A549 treated with Mapracorat at 1 μM for 4 hours (cell line): ENCODE results near the gene HEXIM2. TPM values are rescaled to one million over a fixed set of nuclear protein-coding genes. Genes with fewer than 3 reads are reported as not detected.

Experiments used
- total RNA-seq: library from RNA; stranded (reverse); fragments of 200-300 nt; extraction: Qiagen RNA extraction; gene quantifications from 5 replicates; pipeline ENCODE4 v1.2.3, GENCODE V29; 2022

Gene HEXIM2, protein sequence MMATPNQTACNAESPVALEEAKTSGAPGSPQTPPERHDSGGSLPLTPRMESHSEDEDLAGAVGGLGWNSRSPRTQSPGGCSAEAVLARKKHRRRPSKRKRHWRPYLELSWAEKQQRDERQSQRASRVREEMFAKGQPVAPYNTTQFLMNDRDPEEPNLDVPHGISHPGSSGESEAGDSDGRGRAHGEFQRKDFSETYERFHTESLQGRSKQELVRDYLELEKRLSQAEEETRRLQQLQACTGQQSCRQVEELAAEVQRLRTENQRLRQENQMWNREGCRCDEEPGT
- total RNA-seq: 12.6 to 19.7 TPM (median 13.9 TPM) in 5 replicates

DNA sequence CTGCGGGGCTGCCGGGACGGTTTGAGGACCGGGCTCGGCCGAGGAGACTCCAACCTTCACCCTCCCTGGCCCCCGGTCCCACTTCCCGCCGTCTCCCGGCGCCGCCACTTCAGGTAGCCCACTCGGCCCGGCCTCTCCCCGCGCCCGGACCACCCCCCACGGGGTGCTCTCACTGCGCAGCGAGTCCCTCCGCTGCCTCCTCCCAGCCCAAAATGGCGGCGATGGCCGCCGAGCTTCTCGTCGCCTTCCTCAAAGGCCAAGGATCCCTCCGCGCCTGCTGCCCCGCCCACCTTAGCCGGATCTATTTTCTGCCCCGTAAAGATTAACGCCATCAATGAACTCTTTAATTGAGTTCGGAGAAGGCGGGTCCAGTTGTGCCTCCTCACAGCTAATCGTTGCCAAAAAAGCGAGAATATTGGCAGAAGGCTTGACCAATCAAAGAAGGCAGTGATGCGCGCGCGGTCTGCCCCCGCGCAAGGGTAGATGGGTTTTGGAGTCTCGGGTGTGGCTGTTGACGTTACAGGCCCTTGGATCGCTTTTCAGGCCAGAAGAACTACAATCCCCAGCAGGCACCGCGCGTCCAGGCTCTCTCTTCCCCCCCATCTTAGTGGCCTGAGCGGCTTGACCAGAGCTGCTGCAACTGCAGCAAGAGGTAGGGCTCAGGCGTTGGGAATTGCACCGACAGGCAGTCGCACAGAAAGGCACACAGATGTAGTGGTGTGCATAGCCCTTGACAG is at the start of gene HEXIM2:
Gene HEXIM2, plus strand, starts transcription at position 588 of the 737 bp plus-strand sequence. CDS start 919 bp downstream, outside the sequence.

DNA sequence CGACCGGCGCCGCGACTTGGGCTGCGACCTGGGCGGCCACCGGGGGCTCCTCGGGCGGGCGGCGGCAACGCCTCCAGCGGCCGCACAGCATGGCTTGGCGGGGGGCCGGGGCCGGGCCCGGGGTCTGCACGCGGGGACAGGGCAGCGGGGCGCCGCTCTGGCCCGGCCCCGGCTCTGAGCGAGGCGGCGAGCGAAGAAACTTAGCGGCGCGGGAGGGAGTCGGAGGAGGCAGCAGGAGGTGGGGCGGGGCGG is 29.4 kb upstream of the HEXIM2 start, which contains the start of gene PLCD3:
Gene PLCD3, minus strand, starts transcription at position 196 of the 252 bp plus-strand sequence. Its CDS starts 105 bp downstream, at position 91.

DNA sequence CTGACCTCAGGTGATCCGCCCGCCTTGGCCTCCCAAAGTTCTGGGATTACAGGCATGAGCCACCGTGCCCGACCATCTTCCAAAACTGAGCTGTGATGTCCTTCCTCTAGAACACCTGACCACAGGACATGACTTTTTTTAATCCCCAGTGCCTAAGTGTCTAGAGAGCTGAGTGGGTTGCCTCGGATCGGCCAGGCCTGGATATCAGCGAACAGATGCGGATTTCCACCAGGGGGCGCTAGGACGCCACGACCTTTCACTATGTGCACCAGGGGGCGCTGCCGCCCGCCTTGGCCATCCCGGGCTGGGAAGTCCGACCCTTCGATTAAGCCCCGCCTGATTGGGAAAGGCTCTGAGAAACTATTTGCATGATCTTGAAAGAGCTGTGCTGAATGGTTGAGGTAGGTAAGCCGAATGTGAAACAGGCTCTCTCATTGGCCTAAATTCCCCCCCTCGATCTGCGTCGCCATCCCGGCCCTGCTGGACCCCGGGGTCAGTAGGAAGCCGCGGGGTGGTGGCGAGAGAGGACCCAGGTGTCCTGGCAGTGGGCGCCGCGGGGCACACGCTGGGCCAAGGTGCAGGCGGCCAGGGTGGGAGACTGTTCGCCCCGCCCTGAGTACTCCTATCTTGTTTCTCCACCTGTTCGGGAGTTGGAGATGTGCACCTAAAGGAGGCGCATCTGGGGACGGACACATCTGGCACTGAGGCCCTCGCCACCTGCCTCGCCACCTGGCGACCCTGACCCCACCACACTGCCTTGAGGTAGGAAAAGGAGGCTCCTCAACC is 26.3 kb upstream of the HEXIM2 start, which contains the start of gene ACBD4:
Gene ACBD4, plus strand, starts transcription at position 496 of the 786 bp plus-strand sequence. CDS start 458 bp downstream, outside the sequence.

DNA sequence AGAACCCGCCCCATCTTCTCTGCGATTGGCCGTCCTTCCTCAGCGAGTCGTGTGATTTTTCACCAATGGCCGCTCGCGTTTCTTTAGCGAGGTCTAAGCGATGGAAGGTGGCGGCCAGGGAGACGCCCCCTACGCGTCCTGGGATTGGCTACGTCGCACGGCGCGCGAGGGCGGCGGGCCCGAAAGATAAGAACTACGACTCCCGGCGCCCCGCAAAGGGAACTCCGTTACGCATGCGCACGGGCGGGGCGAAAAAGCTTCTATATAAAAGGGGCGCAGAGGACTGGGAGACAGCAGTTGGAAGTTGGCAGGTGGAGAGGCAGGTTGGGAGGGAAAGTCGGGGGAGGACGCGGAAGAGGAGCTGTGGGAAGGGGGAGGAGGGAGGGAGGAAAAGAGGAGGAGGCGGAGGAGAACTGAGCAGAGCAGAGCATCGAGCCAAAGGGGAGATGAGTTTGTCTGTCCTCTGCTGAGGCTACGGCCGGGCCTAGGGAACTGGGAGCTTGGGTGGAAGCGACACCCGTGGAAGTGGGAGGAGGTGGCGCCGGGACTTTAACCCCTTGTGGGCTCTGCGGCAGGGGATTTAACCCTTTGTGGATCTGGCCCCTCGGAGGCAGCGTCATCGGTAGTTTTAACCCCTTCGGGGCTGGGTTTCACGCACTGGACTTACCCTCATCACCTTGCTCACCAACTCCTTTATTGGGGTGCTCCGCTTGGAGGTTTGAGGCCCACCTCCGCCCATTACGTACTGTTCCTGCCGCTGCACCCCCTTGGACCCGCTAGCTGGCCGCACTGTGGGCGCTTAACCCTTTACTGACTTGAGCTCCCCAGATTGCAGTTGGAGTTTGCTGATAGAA is 13.3 kb upstream of the HEXIM2 start, which contains the start of gene HEXIM1:
Gene HEXIM1, plus strand, starts transcription at position 293 of the 854 bp plus-strand sequence. CDS start 716 bp downstream, outside the sequence.

Other genes with a start within 250 kb of the HEXIM2 start
- 0.27 to 1.1 TPM (median 0.67 TPM) in 5 replicates for gene GFAP, start 246.4 kb upstream of the HEXIM2 start, total RNA-seq
- 27.3 to 41.2 TPM (median 39.2 TPM) in 5 replicates for gene KIF18B, start 214.1 kb upstream of the HEXIM2 start, total RNA-seq
- 16.2 to 33.3 TPM (median 28.4 TPM) in 5 replicates for gene C1QL1, start 193.6 kb upstream of the HEXIM2 start, total RNA-seq
- 14.5 to 19.0 TPM (median 18.0 TPM) in 5 replicates for gene DCAKD, start 110.2 kb upstream of the HEXIM2 start, total RNA-seq
- gene NMT1, start 100.6 kb upstream of the HEXIM2 start, total RNA-seq: 174 to 303 TPM (median 184 TPM) in 5 replicates
- gene PLCD3, start 29.4 kb upstream of the HEXIM2 start, total RNA-seq: 148 to 196 TPM (median 180 TPM) in 5 replicates
- 6.0 to 8.5 TPM (median 8.2 TPM) in 5 replicates for gene ACBD4, start 26.2 kb upstream of the HEXIM2 start, total RNA-seq
- 40.6 to 48.2 TPM (median 43.3 TPM) in 5 replicates for gene HEXIM1, start 13.4 kb upstream of the HEXIM2 start, total RNA-seq
- gene FMNL1, start 60.0 kb downstream of the HEXIM2 start, total RNA-seq: 29.3 to 36.7 TPM (median 35.7 TPM) in 5 replicates
- 0.07 to 0.24 TPM (median 0.19 TPM) in 5 replicates for gene SPATA32, start 100.2 kb downstream of the HEXIM2 start, total RNA-seq
- gene MAP3K14, start 155.1 kb downstream of the HEXIM2 start, total RNA-seq: 35.6 to 67.4 TPM (median 48.8 TPM) in 5 replicates